ENCODE results near the gene MACROD2. TPM values are rescaled to one million over a fixed set of nuclear protein-coding genes. Genes with fewer than 3 reads are reported as not detected.
"Not testable (repeated sequence)": the region's sequence is repeated elsewhere in the genome, so short reads cannot be mapped to it uniquely, and the experiment has no call there.

The MACROD2 gene
- polyA plus RNA-seq, 1 donor (not counting 4 experiments of a cell fraction or from before 2014, with no cell fraction given): 0.71 TPM

GRCh38 chr20:14264869-14265268, 269.6 kb downstream of the MACROD2 start:
- H3K79me2 ChIP-seq (ENCODE audit: control insufficient read depth, insufficient read depth, low read length): no peaks in the 10 kb centered on the region
- H3K4me3 ChIP-seq (ENCODE audit: control insufficient read depth in 2 of 3, extremely low read depth in 1 of 3, insufficient read depth in 2 of 3, low read depth in 1 of 3, low read length in 3 of 3): no peak overlapping the region
- no peaks in the 10 kb centered on the region for H4K20me1 ChIP-seq (ENCODE audit: control insufficient read depth, extremely low read depth, insufficient read depth, low read length)
- DNase-seq (ENCODE audit: low read depth, low spot score) (no peak), FAIRE-seq (peak; percentile 73)
- H3K27me3 ChIP-seq (ENCODE audit: control insufficient read depth, extremely low read depth, insufficient read depth, low read length): no peaks in the 10 kb centered on the region
- no peak overlapping the region for H3K9ac ChIP-seq (ENCODE audit: control insufficient read depth, extremely low read depth, insufficient read depth, low read length)
- no peaks in the 10 kb centered on the region for H3K9me1 ChIP-seq (ENCODE audit: control insufficient read depth, extremely low read depth, insufficient read depth, low read length)
- no peak overlapping the region for H3K27ac ChIP-seq (ENCODE audit: control insufficient read depth, insufficient read depth, low read length)
- dilution Hi-C loops (cut with MboI; ENCODE audit: extremely low pct_ligation_motif_present, low sequenced_read_pairs): no loop called here
- no peaks in the 10 kb centered on the region for H3K36me3 ChIP-seq (ENCODE audit: control insufficient read depth in 2 of 2, extremely low read depth in 1 of 2, insufficient read depth in 2 of 2, low read length in 2 of 2)
- H3K4me2 ChIP-seq (ENCODE audit: control insufficient read depth, extremely low read depth, insufficient read depth, low read depth, low read length): no peak overlapping the region
- H2AFZ ChIP-seq (ENCODE audit: control insufficient read depth, low read length): no peak overlapping the region
- no peaks in the 10 kb centered on the region for H3K9me3 ChIP-seq (ENCODE audit: control insufficient read depth, low read depth, low read length)
- H3K4me1 ChIP-seq (ENCODE audit: control insufficient read depth, extremely low read depth, insufficient read depth, low read length): peaks cover 3% of the 10 kb centered on the region
- TF ChIP-seq EZH2 (IDR thresholded peaks at IDR 0.05; ENCODE audit: low read length) (no peak), CTCF (optimal IDR thresholded peaks at IDR 0.05 in 1 of 3, IDR thresholded peaks at IDR 0.05 in 1 of 3, conservative IDR thresholded peaks at IDR 0.05 in 1 of 3; ENCODE audit: extremely low read depth in 1 of 3, insufficient read depth in 2 of 3, low read length in 3 of 3) (peak; percentile 39 to 48 (median 40))

GRCh38 chr20:14266246-14266645, 270.9 kb downstream of the MACROD2 start:
- no peaks in the 10 kb centered on the region for H3K9me3 ChIP-seq (ENCODE audit: control insufficient read depth, low read depth, low read length)
- TF ChIP-seq EZH2 (IDR thresholded peaks at IDR 0.05; ENCODE audit: low read length) (no peak), CTCF (optimal IDR thresholded peaks at IDR 0.05 in 1 of 3, IDR thresholded peaks at IDR 0.05 in 1 of 3, conservative IDR thresholded peaks at IDR 0.05 in 1 of 3; ENCODE audit: extremely low read depth in 1 of 3, insufficient read depth in 2 of 3, low read length in 3 of 3) (no peak)
- no peak for FAIRE-seq
- no peak overlapping the region for H3K4me2 ChIP-seq (ENCODE audit: control insufficient read depth, extremely low read depth, insufficient read depth, low read depth, low read length)
- no peaks in the 10 kb centered on the region for H4K20me1 ChIP-seq (ENCODE audit: control insufficient read depth, extremely low read depth, insufficient read depth, low read length)
- H3K36me3 ChIP-seq (ENCODE audit: control insufficient read depth in 2 of 2, extremely low read depth in 1 of 2, insufficient read depth in 2 of 2, low read length in 2 of 2): no peaks in the 10 kb centered on the region
- H3K27me3 ChIP-seq (ENCODE audit: control insufficient read depth, extremely low read depth, insufficient read depth, low read length): no peaks in the 10 kb centered on the region
- no peak for DNase-seq (ENCODE audit: low read depth, low spot score)
- H2AFZ ChIP-seq (ENCODE audit: control insufficient read depth, low read length): no peak overlapping the region
- dilution Hi-C loops (cut with MboI; ENCODE audit: extremely low pct_ligation_motif_present, low sequenced_read_pairs): no loop called here
- no peaks in the 10 kb centered on the region for H3K79me2 ChIP-seq (ENCODE audit: control insufficient read depth, insufficient read depth, low read length)
- no peaks in the 10 kb centered on the region for H3K4me1 ChIP-seq (ENCODE audit: control insufficient read depth, extremely low read depth, insufficient read depth, low read length)
- H3K27ac ChIP-seq (ENCODE audit: control insufficient read depth, insufficient read depth, low read length): no peak overlapping the region
- no peak overlapping the region for H3K4me3 ChIP-seq (ENCODE audit: control insufficient read depth in 2 of 3, extremely low read depth in 1 of 3, insufficient read depth in 2 of 3, low read depth in 1 of 3, low read length in 3 of 3)
- no peaks in the 10 kb centered on the region for H3K9me1 ChIP-seq (ENCODE audit: control insufficient read depth, extremely low read depth, insufficient read depth, low read length)
- no peak overlapping the region for H3K9ac ChIP-seq (ENCODE audit: control insufficient read depth, extremely low read depth, insufficient read depth, low read length)

- H3K4me1 ChIP-seq (ENCODE audit: control insufficient read depth, extremely low read depth, insufficient read depth, low read length); H3K27me3 ChIP-seq (ENCODE audit: control insufficient read depth, extremely low read depth, insufficient read depth, low read length); H3K9me3 ChIP-seq (ENCODE audit: control insufficient read depth, low read depth, low read length); H3K4me3 ChIP-seq (ENCODE audit: control insufficient read depth in 2 of 3, extremely low read depth in 1 of 3, insufficient read depth in 2 of 3, low read depth in 1 of 3, low read length in 3 of 3); H3K27ac ChIP-seq (ENCODE audit: control insufficient read depth, insufficient read depth, low read length); H3K79me2 ChIP-seq (ENCODE audit: control insufficient read depth, insufficient read depth, low read length); FAIRE-seq; H2AFZ ChIP-seq (ENCODE audit: control insufficient read depth, low read length); H3K36me3 ChIP-seq (ENCODE audit: control insufficient read depth in 2 of 2, extremely low read depth in 1 of 2, insufficient read depth in 2 of 2, low read length in 2 of 2); H3K9me1 ChIP-seq (ENCODE audit: control insufficient read depth, extremely low read depth, insufficient read depth, low read length); DNase-seq (ENCODE audit: low read depth, low spot score); H4K20me1 ChIP-seq (ENCODE audit: control insufficient read depth, extremely low read depth, insufficient read depth, low read length); H3K4me2 ChIP-seq (ENCODE audit: control insufficient read depth, extremely low read depth, insufficient read depth, low read depth, low read length); dilution Hi-C loops (cut with MboI; ENCODE audit: extremely low pct_ligation_motif_present, low sequenced_read_pairs); H3K9ac ChIP-seq (ENCODE audit: control insufficient read depth, extremely low read depth, insufficient read depth, low read length): not testable (repeated sequence)
Observed at GRCh38 chr20:14270751-14271150, 275.4 kb downstream of the MACROD2 start.
